COLO668 (cell line): ENCODE results near the gene HDLBP.
A peak's percentile ranks its signal among the peaks of the same experiment; 100 is the strongest.
"Not testable (repeated sequence)": the region's sequence is repeated elsewhere in the genome, so short reads cannot be mapped to it uniquely, and the experiment has no call there.

Source experiments
- DNase-seq: peaks from one replicate; lab custom pipeline; 2025; ENCODE audit not compliant: unreplicated experiment; lab: John Stamatoyannopoulos, UW

The HDLBP gene

DNA sequence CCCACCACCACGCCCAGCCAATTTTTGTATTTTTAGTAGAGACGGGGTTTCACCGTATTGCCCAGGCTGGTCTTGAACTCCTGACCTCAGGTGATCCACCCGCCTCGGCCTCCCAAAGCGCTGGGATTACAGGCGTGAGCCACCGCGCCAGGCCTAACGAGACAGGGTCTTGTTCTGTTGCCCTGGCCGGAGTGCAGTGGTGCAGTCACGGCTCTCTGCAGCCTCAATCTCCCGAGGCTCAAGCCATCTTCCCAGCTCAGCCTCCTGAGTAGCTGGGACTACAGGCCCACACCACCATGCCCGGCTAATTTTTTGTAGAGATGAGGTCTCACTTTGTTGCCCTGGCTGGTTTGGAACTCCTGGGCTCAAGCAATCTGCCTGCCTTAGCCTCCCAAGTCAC lies 118.2 kb downstream of the HDLBP start:
- not testable (repeated sequence) for DNase-seq

GRCh38 chr2:241195506-241196130 lies 119.9 kb downstream of the HDLBP start:
- DNase-seq = no peak

GRCh38 chr2:241194811-241195210 lies 120.7 kb downstream of the HDLBP start:
- DNase-seq = no peak

DNA sequence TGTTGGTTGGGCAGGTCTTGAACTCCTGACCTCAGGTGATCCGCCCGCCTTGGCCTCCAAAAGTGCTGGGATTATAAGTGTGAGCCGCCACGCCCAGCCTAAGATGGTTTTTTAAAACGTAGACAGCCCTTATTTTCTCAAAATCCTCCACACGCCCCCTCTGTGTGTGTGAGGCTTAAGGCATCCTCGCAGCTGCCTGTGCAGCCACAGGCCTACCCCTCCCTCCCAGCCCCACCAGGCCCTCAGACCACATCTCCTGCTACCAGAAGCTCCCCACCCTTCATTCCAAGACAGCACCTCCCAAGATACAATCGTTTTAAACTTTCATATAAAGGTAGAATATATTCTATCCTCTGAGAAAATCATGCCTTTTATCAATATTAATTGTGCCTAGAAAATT lies 122.2 kb downstream of the HDLBP start:
- no peak for DNase-seq

- peak; percentile 19 for DNase-seq
Measured at GRCh38 chr2:241191081-241191480, 124.4 kb downstream of the HDLBP start.

DNA sequence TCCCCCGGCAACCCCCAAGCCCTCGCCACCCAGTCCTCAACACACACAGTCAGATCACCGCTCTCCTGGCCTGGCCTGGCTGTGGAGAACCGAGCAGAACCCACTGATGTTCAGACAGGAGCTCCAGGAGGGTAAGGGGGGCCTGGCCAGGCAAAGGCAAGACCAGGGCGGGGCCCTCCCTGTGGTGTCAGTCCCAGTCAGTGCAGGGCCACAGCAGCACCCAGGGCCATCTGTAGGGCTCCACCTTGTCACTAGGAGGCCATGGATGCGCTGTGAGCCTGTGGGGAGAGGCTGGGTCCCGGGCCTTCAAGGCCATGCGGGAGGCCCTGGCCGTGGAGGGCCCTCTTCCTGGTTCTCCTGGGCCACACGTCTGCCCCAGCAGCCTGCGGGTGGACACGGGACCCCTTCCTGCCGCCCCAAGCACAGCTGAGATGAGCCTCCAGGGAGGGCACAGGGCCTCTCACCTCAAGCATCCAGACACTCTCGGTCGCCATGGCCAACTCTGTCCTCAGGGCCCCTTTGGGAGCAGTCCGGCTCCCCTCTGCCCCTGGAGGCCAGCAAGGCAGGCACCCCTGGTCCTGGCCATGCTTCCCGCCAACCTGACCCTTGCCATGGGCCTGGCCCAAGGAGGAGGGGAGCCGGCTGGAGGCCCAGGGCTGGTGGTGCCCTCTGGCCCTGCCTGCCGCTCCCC lies 125.0 kb downstream of the HDLBP start:
- DNase-seq = no peak

GRCh38 chr2:241189856-241190201 lies 125.6 kb downstream of the HDLBP start:
- no peak for DNase-seq

DNA sequence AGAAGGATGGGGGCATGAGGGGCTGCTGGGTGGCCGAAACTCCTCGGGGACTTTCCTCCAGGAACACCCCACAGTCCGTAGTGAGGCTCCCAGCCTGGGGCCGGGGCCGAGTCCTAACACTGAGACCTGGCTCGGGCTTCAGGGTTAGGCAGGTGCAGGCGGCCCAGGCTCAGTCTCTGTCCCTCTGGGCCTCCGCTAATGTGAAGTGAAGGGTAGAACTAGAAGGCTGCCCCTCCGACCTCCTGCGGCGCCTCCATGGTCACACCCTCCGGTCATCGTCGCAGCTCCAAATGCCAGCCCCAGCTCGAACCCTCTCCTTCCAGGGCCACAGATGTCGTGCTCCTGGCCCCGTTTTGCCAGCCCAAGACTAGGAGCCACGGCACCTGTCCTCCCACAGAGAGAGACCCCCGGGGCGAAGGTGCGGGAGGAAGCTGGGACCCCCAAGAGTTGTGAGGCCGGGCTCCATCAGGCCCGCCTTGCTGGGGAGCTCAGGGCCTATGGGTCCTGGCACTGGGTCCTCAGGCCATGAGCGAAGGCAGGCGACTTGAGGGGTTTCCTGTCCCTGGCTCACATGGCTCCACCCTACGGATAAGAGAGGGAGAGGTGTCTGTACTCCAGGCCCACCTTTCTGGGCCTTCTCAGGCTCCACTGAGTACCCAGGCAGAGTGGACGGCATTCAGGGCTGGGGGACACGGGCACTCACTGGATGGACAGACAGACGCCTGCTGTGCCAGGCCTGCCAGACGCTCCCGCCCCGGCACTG lies 126.2 kb downstream of the HDLBP start:
- DNase-seq = no peak

- DNase-seq = peak; percentile 53
Measured at GRCh38 chr2:241188361-241189092, 126.9 kb downstream of the HDLBP start, which contains the start of gene ANO7. ANO7 (plus strand) TSS chr2:241188677; CDS start chr2:241190064, 1,387 bp downstream.

DNA sequence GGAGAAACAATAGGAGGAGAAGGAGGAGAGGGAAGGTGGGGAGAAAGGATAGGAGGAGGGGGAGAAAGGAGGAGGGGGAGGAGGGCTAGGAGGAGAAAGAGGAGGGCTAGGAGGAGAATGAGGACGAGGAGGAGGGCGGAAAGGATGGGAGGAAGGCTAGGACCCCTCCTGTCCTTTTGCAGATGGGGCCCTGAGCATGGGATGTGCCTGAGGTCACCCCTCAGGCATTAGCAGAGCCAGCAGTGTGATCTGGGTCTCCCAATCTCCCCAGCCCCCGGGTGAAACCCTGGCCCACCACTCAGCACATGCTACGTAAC lies 127.6 kb downstream of the HDLBP start:
- DNase-seq = no peak

- no peak for DNase-seq
Measured at GRCh38 chr2:241187101-241187917, 128.2 kb downstream of the HDLBP start.

GRCh38 chr2:241185961-241186360 lies 129.5 kb downstream of the HDLBP start:
- DNase-seq = no peak

GRCh38 chr2:241184901-241185300 lies 130.6 kb downstream of the HDLBP start:
- DNase-seq = no peak

GRCh38 chr2:241183221-241183620 lies 132.3 kb downstream of the HDLBP start:
- no peak for DNase-seq

DNA sequence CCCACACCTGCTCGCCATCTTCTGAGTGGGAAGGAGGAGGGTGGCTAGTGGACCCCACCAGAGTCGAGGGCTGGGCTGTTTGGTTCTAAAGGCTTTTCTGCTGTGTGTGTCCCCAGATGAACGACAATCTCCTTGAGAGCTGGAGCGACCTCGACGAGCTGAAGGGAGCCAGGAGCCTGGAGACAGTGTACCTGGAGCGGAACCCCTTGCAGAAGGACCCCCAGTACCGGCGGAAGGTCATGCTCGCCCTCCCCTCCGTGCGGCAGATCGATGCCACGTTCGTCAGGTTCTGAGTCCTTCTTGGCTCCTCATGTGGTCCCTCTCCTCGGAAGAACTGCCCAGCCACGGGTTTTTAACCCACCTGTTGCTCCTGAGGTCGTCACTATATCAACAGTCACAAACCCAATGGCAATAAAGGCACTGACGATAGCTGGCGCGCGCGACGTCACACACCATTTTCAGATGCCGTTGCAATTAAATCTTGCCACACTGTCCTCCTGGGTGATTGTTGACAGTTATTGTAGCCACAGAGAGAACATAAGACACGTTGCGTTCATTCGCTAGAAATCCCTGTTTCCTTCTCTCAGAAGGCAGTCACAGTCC lies 132.8 kb downstream of the HDLBP start:
- no peak for DNase-seq

DNA sequence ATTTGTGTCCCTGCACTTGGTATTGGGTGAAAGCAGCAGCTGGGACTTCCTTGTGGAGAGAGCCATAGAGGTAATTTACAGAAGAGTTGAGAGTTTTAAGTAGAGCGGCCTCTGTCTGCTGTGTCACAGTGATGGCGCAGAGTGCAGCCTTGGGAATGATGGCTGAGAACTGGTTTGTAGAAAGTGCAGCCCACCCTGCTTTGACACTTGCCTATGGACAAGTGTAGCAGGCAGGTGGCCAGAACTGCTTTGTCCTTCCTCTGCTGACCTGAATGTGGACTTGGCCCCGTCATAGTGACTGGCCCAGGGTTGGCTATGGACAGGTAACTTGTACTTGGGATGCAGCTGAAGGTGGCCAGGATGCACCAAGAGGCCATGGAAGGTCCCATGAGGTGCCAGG lies 133.3 kb downstream of the HDLBP start:
- no peak for DNase-seq

- DNase-seq = no peak
Measured at GRCh38 chr2:241180495-241180894, 135.0 kb downstream of the HDLBP start.

DNA sequence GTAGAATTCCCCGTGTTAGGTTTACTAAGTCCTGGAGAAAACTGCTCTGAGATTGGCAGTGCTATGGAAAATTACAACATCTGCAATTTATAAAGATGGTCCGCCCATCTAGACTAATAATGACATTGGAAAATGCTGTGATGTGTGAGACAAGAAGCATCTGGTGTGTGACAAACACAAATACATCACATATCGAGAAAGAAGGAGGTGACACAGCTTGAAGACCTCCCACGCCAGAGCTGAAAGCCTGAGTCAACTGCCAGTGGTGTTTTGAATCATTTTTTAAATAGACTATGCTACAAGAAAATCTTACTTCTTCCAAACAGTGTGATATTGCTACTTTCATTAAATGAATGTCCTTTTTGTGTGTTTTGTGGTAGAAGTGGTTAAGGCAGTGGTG lies 135.6 kb downstream of the HDLBP start:
- DNase-seq = no peak

- DNase-seq = no peak
Measured at GRCh38 chr2:241178961-241179360, 136.5 kb downstream of the HDLBP start.
